Glutamatergic neuron (in vitro differentiated cells): ENCODE results near the gene ANKRD13D. TPM values are rescaled to one million over a fixed set of nuclear protein-coding genes. Genes with fewer than 3 reads are reported as not detected.

Source experiments
- DNase-seq: peaks from one replicate; pipeline ENCODE4 v3.0.0; 2022
- H3K27ac Mint-ChIP-seq: one replicate; pipeline ENCODE4 v1.8.0; 2020; ENCODE audit warnings: mild to moderate bottlenecking, mixed read lengths, inconsistent platforms; ENCODE audit not compliant: unreplicated experiment
- H3K27me3 Mint-ChIP-seq: one replicate; pipeline ENCODE4 v1.8.0; 2020; ENCODE audit warnings: mild to moderate bottlenecking, moderate library complexity, mixed read lengths, inconsistent platforms; ENCODE audit not compliant: unreplicated experiment
- H3K36me3 Mint-ChIP-seq: one replicate; pipeline ENCODE4 v1.8.0; 2020; ENCODE audit warnings: mild to moderate bottlenecking, mixed read lengths, inconsistent platforms; ENCODE audit not compliant: unreplicated experiment
- H3K4me1 Mint-ChIP-seq: one replicate; pipeline ENCODE4 v1.8.0; 2020; ENCODE audit warnings: mild to moderate bottlenecking, low read depth, mixed read lengths, inconsistent platforms; ENCODE audit not compliant: unreplicated experiment
- H3K4me3 Mint-ChIP-seq: one replicate; pipeline ENCODE4 v1.8.0; 2020; ENCODE audit warnings: mild to moderate bottlenecking, mixed read lengths, inconsistent platforms; ENCODE audit not compliant: unreplicated experiment
- H3K9me3 Mint-ChIP-seq: one replicate; pipeline ENCODE4 v1.8.0; 2020; ENCODE audit warnings: mild to moderate bottlenecking, moderate library complexity, mixed read lengths, inconsistent platforms; ENCODE audit not compliant: unreplicated experiment
- total RNA-seq: library from RNA; stranded (reverse); fragmentation: NEBNext Ultra II Directional; extraction: Animal tissue kit (Norgen Biotek cat#: 25700); gene quantifications from one replicate; pipeline ENCODE4 v1.2.1, GENCODE V29; 2021; ENCODE audit not compliant: unreplicated experiment
- TF ChIP-seq, protein P1 (sequence below): fragments of 200-600 bp; sonication (generic); IDR thresholded peaks from one replicate; pipeline ENCODE4 v1.5.0; 2021; ENCODE audit not compliant: partially characterized antibody, unreplicated experiment

ANKRD13D gene
- total RNA-seq, 1 donor from 2014 or later = 109 TPM

DNA sequence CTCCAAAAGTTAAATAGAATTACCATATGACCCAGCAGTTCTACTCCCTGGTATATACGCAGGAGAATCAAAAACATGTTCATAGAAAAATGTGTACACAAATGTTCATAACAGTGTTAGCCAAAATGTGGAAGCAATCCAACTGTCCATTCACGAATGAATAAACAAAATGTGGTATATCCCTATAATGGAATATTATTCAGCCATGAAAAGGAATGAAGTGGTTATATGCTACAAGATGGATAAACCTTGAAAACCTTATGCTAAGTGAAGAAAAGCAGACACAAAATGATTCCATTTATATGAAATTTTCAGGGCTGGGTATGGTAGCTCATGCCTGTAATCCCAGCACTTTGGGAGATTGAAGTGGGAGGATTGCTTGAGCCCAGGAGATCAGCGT lies 48.2 kb downstream of the ANKRD13D start:
- no peaks in the 10 kb centered on the region for H3K4me1 Mint-ChIP-seq
- TF ChIP-seq, protein P1, sequence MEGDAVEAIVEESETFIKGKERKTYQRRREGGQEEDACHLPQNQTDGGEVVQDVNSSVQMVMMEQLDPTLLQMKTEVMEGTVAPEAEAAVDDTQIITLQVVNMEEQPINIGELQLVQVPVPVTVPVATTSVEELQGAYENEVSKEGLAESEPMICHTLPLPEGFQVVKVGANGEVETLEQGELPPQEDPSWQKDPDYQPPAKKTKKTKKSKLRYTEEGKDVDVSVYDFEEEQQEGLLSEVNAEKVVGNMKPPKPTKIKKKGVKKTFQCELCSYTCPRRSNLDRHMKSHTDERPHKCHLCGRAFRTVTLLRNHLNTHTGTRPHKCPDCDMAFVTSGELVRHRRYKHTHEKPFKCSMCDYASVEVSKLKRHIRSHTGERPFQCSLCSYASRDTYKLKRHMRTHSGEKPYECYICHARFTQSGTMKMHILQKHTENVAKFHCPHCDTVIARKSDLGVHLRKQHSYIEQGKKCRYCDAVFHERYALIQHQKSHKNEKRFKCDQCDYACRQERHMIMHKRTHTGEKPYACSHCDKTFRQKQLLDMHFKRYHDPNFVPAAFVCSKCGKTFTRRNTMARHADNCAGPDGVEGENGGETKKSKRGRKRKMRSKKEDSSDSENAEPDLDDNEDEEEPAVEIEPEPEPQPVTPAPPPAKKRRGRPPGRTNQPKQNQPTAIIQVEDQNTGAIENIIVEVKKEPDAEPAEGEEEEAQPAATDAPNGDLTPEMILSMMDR = no peak
- peaks cover 5% of the 10 kb centered on the region for H3K36me3 Mint-ChIP-seq
- no peak overlapping the region for H3K27ac Mint-ChIP-seq
- no peak overlapping the region for H3K4me3 Mint-ChIP-seq
- no peaks in the 10 kb centered on the region for H3K9me3 Mint-ChIP-seq
- no peak for DNase-seq
- H3K27me3 Mint-ChIP-seq = no peaks in the 10 kb centered on the region

DNA sequence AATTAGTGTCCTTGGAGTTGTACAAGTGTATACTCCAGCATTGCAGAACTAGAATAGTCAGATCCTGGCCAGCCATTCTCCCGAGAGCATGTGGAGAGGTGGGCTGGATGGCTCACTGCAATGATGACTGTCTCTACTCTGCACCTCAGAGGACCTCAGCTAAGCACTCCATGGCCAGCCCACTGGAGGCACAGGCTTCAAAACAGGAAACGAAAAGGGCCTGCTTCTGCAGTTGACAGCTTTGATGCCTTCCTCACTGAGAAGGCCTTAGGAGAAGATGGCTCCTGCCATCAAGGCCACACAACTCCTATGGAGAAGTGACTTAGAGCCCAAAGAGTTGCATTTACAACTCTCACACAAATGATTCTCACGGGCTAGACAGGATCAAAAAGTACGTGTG lies 55.2 kb downstream of the ANKRD13D start:
- Mint-ChIP-seq H3K27ac (no peak overlapping the region), H3K27me3 (peaks cover 1% of the 10 kb centered on the region), H3K9me3 (peaks cover 1% of the 10 kb centered on the region), H3K4me3 (no peak overlapping the region), H3K4me1 (peaks cover 12% of the 10 kb centered on the region), H3K36me3 (no peaks in the 10 kb centered on the region)
- TF ChIP-seq, protein P1 = no peak
- no peak for DNase-seq

DNA sequence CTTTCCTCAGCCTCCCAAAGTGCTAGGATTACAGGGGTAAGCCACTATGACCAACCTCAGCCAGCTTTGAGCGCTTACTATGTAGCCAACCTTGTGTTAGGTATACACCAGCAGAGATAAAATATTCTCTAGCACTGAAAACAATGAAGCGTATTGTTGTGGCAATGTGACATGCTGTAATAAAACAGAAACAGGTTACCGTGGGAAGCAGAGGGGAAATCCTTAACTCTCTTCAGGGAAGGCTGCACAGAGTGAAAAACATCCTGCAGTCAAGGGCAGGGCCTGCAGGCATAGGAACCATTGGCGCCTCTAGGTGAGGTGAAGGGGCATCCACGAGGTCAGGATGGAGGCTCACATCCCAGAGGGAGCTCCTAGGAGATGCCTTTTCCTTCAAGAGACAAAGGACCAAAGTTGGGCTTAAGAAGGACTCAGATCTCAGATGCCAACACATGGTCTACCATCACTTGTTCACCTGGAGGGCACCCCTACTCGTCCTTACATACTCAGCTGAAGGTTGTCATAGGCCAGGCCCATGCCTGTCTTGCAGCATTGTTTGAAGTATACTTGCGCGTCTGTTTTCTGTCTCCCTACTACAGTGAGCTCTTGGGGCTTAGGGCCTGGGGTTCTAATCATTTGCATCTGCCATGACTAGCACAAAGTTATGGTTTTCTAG lies 56.3 kb downstream of the ANKRD13D start:
- Mint-ChIP-seq H3K36me3 (no peaks in the 10 kb centered on the region), H3K27me3 (peaks cover 5% of the 10 kb centered on the region), H3K27ac (no peak overlapping the region), H3K4me1 (peaks cover 18% of the 10 kb centered on the region), H3K9me3 (peaks cover 1% of the 10 kb centered on the region), H3K4me3 (no peak overlapping the region)
- TF ChIP-seq, protein P1 = no peak
- DNase-seq = no peak

DNA sequence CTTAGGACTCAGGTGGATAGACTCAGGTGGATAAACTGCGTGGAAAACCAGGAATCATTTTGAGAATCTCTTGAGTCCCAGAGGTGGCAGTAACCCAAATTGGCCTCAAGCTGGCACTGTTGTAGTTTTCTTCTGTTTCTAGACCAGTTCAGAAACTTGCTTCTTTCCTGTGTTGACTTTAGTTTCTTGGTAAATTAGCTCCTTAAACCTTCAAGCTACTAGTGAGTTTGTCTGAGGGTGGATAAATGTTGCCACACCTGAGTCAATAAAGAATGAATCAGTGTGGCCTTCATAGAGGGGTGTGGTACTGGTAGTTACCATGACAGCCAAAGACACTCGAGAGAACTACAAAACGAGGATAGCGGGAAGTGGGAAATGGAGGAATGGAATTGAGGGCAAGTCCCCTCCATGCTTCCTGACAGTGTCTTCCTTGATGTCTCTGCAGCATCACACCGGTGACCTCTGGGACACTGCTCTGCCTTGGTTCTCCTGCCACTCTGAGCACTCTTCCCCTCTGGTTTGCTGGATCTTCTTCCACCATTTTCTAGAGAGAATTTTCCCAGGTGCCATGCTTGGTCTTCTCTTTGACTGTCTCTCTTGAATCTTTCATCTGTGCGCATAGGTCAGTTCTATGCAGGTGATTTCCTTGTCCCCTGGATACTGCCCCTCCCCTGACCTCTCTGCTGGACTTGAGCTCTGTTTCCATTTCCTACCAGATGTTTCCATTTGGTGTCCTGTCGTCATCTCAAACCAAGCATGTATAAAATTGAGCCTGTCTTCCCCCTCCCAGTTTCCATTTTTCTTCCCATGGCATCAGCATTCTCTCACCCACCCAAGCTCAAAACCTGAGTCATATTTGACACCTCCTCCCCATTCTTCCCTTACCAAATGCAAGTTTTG lies 57.1 kb downstream of the ANKRD13D start:
- no peak for DNase-seq
- Mint-ChIP-seq H3K27ac (no peak overlapping the region), H3K36me3 (no peaks in the 10 kb centered on the region), H3K9me3 (peaks cover 1% of the 10 kb centered on the region), H3K4me1 (peaks cover 18% of the 10 kb centered on the region), H3K27me3 (peaks cover 5% of the 10 kb centered on the region), H3K4me3 (no peak overlapping the region)
- TF ChIP-seq, protein P1 = peak; percentile 43
